ENCODE data around the gene PHPT1. TPM values are rescaled to one million over a fixed set of nuclear protein-coding genes. Genes with fewer than 3 reads are reported as not detected.
"Not testable (repeated sequence)": the region's sequence is repeated elsewhere in the genome, so short reads cannot be mapped to it uniquely, and the experiment has no call there.

The PHPT1 gene
- total RNA-seq, 1 experiment from 2014 or later, result 81.2 TPM

DNA sequence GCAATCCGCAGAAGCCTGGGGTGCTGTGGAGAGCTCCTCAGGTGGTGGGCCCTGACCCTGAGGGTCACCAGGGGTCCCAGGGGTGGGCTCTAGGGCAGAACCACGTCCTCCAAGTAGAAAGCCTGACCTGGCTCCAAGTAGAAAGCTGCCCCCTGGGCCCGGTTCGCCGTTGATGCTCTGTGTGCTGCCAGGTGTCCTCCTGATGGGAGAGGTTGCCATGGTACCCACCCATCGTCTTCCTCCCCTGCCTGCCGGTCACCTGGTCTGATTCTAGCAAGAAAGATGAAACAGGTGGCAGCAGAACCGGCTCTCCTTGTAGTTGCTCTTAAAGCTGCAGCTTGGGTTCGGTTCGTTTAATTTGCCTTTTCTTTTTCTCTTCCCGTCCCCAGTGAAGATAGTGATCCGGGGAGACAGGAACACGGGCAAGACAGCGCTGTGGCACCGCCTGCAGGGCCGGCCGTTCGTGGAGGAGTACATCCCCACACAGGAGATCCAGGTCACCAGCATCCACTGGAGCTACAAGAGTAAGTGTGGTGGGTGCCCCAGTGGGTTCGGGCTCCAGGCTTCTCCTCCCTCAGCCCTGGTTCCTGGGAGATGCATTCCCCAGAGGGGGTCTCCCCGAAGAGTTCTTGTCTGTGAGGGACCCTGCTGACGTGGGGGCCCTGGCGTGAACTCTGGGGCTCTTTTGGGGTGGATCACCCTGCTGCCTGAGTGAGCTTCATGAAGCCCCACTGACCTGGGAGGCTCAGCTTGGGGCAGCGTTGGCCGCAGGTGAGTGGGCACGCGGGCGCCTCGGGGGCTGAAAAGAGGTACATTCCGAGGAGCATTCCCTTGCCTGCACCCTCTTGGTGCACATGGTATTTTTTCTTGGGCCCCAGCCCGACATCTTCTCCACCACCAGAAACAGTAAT lies 25.8 kb upstream of the PHPT1 start:
- DNase-seq (ENCODE audit: low read depth), result no peak

DNA sequence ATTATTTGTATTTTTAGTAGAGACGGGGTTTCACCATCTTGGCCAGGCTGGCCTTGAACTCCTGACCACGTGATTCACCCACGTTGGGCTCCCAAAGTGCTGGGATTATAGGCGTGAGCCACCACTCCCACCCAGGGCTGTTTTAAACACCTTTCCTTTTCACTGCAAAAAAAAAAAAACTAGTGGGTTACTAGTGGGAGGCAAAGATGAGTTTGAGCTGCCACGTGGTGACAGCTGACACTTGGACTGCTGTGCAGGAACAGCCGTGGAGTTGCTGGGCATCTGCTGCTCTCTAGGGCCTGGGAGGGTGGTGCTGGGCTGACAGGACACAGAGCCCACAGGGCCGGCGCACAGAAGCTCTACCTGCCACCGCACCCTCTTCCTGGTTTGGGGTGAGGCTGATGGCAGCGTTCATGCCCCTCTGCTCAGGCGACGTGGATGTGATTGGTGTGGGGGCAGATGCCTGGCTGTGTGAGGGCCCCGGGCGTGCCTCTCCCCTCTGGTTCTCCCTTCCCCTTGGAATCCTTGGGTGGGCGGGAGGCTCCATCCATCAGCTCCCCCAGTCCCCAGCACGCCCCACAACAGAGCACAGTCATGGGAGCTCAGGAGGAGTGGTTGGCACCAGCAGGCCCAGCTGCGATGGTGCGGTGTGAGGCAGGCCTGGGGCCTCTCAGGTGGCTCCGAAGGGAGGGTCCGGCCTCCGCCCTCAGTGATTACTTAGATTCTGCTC lies 24.5 kb upstream of the PHPT1 start:
- no peak for DNase-seq (ENCODE audit: low read depth)

DNA sequence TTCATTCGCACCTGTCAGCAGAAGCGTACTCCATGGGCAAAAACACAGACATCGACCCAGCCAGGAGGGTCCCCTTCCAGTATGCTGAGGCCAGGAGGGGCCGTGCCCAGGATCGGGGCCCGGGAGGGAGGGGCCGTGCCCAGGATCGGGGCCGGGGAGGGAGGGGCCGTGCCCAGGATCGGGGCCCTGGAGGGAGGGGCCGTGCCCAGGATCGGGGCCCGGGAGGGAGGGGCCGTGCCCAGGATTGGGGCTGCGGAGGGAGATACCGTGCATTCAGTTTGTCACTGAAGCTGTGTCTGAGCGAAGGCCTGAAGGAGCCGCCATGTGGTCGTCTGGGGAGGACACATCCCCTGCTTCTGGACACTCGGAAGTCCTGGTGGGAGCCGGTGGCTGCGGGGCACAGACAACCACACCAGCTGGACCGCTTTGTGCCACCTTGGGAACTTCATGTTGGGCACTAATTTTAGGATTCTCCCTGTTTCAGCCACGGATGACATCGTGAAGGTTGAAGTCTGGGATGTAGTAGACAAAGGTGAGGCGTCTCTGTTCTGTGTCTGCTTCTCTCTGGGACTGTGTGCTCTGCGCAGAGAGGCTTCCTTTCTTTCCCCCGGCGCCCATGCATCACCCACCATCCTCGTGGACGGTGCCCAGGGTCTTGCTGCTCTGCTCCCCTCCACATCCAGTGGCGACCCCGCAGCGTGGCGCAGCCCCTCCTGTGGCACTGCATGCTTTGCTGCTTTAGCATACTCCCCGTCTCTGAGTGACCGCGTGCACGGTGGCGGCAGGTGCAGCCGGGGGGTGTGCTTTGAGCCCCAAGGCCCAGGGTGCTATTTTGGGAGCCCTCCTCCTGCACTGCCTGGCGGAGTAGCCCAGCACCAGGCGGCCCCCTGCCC lies 23.7 kb upstream of the PHPT1 start:
- no peak for DNase-seq (ENCODE audit: low read depth)

DNA sequence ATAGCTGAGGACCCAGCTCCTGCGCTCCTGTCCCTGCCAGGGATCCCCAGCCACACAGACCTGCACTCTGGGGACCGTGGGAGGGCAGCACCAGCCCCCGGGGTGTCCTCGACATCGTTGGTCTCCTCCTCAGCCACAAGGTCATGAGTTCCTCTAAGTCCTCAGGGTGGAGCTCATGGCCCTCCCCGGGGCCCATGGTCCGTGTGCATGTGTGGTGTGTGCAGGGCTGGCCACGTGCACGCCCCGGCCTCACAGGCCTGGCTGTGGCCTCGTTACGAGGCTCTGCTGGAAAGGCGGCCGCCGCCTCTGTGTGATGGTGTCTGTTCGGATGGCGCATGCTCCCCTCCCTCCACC lies 23.0 kb upstream of the PHPT1 start:
- DNase-seq (ENCODE audit: low read depth), result no peak

DNA sequence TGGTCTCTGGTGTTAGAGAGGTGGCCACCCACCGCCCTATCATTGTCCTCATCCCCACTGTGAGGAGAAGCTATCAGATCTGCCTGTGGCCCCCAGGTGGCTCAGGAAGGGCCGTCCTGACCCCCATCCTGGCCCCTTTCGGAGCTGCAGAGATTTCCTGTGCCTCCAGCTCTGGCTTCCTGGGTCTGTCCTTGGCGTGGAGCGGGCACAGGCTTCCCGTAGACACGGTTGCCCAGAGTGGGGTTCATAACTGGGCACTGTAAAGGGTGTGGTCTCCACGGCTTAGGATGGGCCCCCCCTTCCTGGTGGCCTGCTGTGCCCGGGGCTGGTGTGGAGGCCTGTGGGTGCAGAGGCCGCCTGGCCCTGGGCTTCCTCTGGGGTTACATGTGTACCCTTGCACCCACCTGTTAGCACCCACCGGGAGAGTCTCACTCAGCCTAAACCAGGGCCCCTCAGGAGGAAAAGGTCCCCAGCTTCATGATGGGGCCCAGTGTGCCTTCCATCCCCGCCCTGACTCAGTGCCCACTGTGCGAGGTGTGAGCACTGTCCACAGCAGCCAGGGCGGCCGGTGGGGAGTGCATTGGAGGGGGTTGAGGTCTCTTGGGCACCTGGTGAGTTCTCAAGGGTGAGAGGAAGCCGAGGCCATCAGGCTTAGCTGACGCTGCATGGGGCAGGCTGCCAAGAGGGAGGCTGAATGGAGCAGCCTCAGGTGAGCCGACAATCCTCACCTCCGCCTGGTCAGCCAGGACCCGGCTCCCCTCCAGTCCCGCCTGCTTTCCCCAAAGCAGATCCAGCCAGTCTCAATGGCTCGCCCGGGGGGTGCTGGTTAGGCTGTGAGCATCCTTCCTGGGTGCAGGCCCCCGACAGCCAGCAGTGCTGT lies 22.3 kb upstream of the PHPT1 start:
- DNase-seq (ENCODE audit: low read depth), result no peak

DNA sequence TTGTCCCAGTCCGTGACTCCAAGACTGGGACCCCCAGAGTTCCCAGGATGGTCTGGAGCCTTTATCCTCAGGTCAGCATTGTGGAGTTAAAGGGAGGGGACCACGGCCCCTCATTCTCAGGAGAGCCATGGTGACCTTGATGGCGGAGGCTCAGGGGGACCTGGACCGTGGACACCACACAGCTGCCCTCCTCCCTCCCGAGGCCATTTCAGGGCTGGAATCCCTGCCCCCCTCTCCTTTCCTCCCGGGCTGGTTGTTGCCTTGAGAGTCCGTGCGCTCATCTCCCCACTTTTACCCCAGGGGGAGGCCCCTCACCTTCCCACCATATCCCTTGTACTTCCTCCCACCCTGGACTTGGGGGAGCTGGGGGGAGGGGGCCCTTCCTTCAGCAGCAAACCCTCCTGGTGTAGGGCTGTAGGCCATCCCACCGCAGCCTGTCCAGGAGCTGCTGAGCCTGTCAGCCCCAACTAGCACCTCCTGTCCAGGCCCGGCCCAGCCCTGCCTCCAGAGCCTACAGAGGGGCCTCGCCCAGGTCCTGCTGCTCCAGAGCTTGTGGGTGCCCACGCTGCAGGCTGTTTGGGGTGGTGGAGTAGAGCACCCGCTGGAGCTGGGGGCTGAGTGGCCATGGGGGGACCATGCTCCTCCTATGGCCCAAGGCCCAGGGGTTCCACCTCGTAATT lies 21.3 kb upstream of the PHPT1 start:
- DNase-seq (ENCODE audit: low read depth), result no peak

DNA sequence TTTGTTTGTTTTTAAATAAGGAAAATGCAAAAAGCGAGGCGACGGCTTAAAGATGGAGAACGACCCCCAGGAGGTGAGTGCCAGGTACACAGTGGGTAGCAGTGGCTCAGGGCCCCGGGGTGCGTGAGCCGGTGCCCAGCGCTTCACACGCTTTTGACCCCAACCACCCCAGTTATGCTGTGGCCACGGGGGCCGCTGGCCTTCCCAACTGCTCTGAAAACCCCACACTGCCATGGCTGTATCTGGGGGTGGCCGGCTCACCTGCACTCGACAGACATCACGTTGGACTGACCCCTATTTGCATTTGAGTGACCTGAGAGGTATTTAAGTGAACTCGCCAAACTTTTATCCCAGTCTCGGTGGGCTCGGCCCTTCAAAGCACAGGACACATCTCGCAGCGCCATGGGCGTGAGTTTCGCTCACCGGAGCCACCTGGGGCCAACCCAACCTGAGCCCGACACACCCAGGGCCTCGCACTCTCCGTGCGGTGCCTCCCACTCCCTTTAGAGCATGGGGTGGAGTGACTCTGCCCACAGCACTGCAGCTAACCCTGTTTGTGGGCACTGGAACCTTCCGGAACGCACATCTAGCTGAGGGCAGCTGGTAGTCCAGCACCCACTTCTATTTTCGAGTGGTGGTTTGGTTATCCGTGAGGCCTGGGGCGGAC lies 20.6 kb upstream of the PHPT1 start:
- no peak for DNase-seq (ENCODE audit: low read depth)

DNA sequence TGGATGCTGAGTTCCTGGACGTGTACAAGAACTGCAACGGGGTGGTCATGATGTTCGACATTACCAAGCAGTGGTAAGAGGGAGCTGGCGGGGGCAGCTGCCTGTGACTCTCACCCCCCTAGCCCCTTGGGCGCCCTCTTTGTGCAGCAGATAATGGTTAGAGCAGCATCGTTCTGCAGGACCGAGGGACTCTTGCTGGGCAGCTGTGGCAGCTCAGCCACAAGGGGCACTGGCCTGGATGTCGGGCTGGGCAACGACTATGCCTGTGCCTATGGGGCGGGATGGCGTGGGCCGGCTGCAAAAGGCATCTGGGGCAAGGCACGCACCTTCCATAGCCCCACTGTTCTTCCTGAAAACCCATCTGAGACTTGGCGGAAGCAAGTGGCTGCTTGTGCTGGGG lies 19.8 kb upstream of the PHPT1 start:
- no peak for DNase-seq (ENCODE audit: low read depth)

DNA sequence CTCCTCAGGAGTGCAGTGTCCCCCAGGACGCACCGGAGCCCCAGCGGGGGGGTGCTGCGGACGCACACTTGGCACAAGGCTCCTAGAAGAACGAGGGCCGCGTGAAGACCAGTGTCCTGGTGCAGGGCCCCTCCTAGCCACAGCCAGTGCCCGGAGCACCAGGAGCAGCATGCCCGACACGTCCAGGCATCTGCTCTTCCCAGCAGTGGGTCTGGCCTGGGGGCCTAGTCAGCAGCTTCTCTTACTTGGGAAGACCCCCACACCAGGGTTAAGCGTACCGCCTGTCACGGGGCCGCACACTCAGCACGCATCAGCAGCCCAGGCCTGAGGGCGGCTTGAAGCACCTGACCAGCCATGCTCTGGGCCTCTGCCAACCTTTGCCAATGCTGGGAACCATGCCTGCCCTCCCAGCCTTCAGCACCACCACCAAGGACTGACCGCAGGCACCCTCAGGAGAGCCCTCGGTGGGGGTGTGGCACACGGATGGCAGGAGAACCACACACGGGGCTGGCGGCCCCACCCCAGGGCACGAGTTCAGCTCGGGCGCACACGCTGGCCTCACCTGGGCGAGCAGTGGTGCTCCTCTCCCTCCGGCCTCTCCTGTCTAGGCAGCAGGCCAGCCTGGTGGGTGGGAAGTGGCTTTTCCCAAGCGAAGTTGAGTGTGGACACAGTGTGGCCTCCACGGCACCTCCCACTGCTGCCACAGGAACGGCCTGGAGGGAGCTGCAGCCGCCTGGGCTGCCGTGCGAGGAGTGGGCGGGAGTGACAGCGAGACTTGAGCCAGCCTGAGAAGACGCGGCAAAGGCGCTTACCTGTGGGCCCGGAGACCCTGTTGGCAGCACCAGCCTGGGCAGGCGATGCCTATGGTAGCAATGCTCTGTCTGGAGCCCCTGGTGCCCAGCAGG lies 19.0 kb upstream of the PHPT1 start:
- no peak for DNase-seq (ENCODE audit: low read depth)

DNA sequence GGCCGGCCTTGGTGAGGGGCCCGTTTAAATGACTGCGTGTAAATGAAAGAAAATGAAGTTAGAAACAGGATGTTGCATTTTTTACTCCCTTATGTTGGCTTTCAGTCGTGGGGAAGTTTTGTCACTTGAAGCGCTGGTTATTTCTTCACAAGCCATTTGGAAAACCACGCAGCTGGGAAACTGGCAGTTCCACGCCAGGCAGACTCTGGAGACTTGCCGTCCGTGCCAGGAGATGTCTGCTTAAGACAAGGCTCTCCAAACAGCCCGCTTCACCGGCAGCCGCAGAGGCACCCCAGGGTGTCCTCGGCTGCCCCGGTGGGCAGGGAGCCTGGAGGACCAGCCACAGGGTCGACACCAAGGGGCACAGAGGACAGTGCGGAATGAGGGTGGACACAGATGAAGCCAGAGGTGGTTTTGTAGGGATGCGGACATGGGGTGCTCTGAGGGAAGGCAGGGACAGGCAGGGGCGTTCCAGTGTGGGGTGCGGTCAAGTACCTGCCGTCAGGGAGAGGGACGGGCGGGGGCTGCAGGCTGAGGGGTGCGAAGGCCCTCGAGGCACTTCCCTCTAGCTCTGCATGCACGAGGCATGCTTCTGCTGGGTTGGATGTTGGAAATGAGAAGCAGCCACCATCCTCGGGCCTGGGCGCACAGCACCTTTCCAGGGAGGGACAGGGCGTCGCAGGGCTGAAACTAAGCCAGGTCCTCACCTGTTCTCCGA lies 18.0 kb upstream of the PHPT1 start:
- DNase-seq (ENCODE audit: low read depth), result no peak

DNA sequence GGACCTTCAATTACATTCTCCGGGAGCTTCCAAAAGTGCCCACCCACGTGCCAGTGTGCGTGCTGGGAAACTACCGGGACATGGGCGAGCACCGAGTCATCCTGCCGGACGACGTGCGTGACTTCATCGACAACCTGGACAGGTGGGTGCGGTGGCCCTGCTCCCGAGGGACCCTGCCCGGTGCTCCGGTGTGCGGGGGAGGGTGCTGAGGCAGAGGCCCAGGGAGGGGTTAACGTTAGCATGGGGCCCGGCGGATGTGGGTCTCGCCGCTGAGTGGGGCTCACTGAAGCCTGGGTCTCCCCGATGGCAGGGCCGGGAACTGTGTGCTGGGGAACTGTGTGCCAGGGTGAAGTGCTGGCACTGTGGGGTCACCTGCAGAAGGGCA lies 17.5 kb upstream of the PHPT1 start:
- DNase-seq (ENCODE audit: low read depth), result no peak

DNA sequence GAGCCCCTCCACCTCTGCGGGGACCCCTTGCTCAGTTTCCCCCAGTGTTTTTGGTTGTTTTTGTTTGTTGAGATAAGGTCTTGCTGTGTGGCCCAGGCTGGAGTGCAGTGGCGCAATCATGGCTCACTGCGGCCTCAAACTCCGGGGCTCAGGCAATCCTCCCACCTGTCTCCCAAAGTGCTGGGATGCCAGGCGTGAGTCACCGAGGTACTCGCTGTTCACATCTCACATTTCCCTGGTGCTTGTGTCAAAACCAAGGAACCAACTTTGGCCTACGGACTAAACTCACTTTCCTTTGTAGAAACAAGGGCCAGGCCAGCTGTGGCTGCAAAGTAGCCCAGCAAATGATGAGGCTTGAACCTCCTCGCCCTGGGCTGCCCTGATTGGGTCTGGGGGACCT lies 16.6 kb upstream of the PHPT1 start:
- DNase-seq (ENCODE audit: low read depth), result no peak

DNA sequence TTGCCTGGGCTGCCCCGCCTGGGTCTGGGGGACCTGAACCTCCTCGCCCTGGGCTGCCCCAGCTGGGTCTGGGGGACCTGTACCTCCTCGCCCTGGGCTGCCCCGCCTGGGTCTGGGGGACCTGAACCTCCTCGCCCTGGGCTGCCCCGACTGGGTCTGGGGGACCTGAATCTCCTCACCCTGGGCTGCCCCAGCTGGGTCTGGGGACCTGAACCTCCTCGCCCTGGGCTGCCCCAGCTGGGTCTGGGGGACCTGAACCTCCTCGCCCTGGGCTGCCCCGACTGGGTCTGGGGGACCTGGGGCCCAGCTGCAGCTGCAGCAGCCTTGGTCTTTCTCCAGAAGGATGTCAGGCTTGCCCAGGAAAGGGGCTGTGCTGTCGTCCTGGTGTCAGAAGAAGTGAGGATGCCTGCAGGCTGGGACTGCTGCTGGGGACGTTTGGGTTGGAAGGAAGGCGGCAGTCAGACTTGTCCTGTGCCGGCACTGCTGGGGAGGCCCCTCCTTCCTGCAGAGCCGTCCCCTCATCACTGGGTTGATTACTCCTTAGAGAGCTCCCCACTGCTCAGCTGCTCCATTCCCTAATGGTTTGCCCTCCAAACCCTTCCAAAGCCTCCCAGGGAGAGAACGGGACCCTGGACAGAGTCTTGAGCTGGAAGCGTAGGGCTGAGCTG lies 15.7 kb upstream of the PHPT1 start:
- not testable (repeated sequence) for DNase-seq (ENCODE audit: low read depth)

DNA sequence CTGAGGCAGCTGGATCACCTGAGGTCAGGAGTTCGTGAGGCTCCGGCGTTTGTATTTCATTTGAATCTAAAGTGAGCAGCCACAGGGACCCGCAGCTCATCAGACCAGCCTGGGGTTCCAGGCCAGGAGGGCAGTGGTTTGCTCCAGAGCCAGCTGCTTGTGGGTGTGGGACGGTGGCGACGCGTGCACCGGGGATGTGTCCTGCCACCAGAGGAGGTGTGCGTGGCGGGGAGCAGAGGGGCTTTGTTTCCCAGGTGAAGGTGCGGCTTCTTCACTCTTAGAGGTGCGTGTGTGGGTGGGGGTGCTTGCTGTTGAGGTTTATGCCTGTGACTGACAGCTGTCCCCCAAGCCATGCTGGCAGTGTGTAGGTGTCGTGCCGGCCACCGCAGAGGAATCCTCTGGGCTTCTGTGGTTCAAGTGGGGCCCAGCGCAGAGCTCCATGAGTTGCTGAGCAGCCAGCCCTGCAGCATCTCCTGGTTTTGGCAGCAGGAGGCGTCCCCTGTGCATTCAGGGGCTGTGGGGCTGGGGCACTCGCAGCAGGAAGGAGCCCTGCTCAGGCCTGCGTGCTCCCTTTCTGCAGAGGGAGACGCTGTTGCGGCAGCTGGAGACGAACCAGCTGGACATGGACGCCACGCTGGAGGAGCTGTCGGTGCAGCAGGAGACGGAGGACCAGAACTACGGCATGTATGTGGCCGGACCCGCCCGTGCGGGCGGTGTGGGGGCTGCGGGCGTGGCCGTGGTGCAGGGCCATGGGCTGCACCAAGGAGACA lies 13.9 kb upstream of the PHPT1 start:
- no peak for DNase-seq (ENCODE audit: low read depth)

DNA sequence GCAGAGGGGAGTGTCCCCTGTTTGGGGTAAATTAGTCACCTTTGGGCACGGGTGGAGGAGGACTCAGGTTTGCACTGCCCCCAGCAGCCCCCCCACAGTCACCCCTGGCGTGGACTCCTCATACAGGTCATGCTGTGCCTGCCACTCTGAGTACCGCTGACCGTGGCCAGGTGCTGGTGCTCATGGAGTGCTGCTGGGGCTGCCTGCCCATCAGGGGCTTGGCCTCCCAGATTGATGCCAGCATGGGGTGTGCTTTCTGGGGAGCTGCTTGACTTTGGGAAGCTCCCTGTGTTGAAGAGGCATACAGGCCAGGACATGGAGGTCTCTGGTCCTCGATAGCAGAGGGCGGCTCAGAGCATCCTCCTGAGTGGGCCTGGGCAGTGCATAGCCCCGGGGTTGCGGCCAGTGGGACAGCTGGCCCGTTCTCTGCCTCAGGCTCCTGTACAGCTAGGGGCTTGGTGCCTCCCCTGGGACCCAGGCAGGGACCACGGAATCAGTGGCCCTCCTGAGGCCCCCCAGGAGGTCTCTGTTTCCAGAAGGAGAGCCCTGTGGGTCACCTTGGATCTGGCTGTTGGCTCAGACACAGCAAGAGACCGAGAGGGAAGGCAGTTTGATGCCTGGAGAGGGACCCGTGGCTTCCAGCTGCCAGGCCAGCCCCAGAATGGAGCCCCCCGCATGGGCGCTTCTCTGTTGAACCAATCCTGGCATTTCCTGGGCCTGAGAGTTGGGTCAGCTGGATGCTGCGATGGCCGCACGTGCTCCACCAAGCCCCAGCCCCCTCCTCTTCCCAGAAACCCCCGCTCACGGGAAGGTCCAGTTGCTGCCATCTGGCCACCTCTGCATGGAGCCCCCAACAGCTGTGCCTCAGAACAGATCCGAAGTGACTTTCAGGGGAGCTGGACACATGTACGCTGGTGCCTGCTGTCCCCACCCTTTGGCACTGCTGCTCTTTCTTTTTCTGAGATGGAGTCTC lies 13.0 kb upstream of the PHPT1 start:
- DNase-seq (ENCODE audit: low read depth), result no peak

All from M059J (cell line).